Body of pancreas (tissue), 4 donors: ENCODE measurements around the gene CD164L2.

Experiments
- POLR2A ChIP-seq, 3 donors: fragments of 450-650 bp; IDR thresholded peaks; one replicate each; pipeline ENCODE4 v1.6.1; 2016; ENCODE audit warnings: antibody characterized with exemption in 3 of 3, mild to moderate bottlenecking in 2 of 3
- TF ChIP-seq, protein P1 (sequence below), 7 experiments: fragments of 450-650 bp in 4 of 7; fragments of 200-600 bp in 3 of 7; sonication (generic) in 3 of 7; IDR thresholded peaks; one replicate each; pipeline ENCODE4 v1.5.1; 2016 to 2019; ENCODE audit warnings: antibody characterized with exemption in 7 of 7

DNA sequence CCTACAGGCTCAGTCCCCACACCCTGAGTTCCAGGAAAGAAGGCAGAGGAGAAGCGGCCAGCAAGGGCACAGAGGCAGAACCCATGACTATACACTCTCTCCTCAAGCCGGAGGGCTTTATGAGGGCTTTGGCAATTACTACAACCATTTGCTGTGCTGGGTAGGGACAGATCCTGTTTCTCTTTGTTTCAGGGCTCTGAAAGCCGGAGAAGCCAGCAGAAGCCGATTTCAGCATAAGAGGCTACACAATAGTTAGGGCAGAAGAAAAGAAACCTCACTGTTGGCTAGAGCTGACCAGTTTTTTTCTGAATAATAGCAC, 23.2 kb upstream of the CD164L2 start:
- no peak for TF ChIP-seq POLR2A (IDR thresholded peaks at IDR 0.05)
- TF ChIP-seq, protein P1, sequence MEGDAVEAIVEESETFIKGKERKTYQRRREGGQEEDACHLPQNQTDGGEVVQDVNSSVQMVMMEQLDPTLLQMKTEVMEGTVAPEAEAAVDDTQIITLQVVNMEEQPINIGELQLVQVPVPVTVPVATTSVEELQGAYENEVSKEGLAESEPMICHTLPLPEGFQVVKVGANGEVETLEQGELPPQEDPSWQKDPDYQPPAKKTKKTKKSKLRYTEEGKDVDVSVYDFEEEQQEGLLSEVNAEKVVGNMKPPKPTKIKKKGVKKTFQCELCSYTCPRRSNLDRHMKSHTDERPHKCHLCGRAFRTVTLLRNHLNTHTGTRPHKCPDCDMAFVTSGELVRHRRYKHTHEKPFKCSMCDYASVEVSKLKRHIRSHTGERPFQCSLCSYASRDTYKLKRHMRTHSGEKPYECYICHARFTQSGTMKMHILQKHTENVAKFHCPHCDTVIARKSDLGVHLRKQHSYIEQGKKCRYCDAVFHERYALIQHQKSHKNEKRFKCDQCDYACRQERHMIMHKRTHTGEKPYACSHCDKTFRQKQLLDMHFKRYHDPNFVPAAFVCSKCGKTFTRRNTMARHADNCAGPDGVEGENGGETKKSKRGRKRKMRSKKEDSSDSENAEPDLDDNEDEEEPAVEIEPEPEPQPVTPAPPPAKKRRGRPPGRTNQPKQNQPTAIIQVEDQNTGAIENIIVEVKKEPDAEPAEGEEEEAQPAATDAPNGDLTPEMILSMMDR (IDR thresholded peaks at IDR 0.05) = no peak
